Measurements from ENCODE around the gene KCNB1. TPM values are rescaled to one million over a fixed set of nuclear protein-coding genes. Genes with fewer than 3 reads are reported as not detected.

The KCNB1 gene
- total RNA-seq, 4 donors from 2014 or later: 1.9 to 5.6 (median 2.3) TPM

GRCh38 chr20:49482173-49482572 is 295 bp downstream of the KCNB1 start:
- Histone ChIP-seq H3K4me3 (peak overlapping the region in 1 of 4 donors; percentile 48), H3K36me3 (no peaks in the 10 kb centered on the region), H3K27me3 (peaks cover 69% of the 10 kb centered on the region), H3K27ac (peak overlapping the region in 1 of 4 donors; percentile 44), H3K9me3 (no peaks in the 10 kb centered on the region), H3K4me1 (peaks cover 2 to 15% (median 11%) of the 10 kb centered on the region in 4 donors)
- DNase-seq: no peak
- in situ Hi-C loops (cut with MboI; ENCODE audit: low pct_ligation_motif_present in 1 of 4, low pct_unique_long_range_greater_than_20kb in 1 of 4, low sequenced_read_pairs in 3 of 4): loop anchor here in 3 of 4 donors (10.0 kb wide), 2 partner anchors 97 to 147 kb away; no protein-coding TSS in a partner anchor
- TF ChIP-seq CTCF (IDR thresholded peaks at IDR 0.05): no peak
- TF ChIP-seq POLR2AphosphoS5 (IDR thresholded peaks at IDR 0.05): no peak
- TF ChIP-seq EP300 (IDR thresholded peaks at IDR 0.05; ENCODE audit: low read depth): no peak
- TF ChIP-seq POLR2A (IDR thresholded peaks at IDR 0.05): no peak
- intact Hi-C loops (cut with DNase I; ENCODE audit: low total_unique reads): loop anchor here (5.0 kb wide), 1 partner anchor 100 kb away; no protein-coding TSS in a partner anchor
- WGBS, 2 donors (ENCODE audit: low coverage in 1 of 2): 81% methylated on average over 38 of the region's 46 CpGs; no CpG with 5 or more reads in 1 of the 2 donors

GRCh38 chr20:49481116-49481515 is 1.4 kb downstream of the KCNB1 start:
- no peak overlapping the region for H3K27ac ChIP-seq
- in situ Hi-C loops (cut with MboI; ENCODE audit: low pct_ligation_motif_present in 1 of 4, low pct_unique_long_range_greater_than_20kb in 1 of 4, low sequenced_read_pairs in 3 of 4): loop anchor here in 3 of 4 donors (10.0 kb wide), 2 partner anchors 96 to 146 kb away; no protein-coding TSS in a partner anchor

GRCh38 chr20:49480236-49480635 is 2.2 kb downstream of the KCNB1 start:
- DNase-seq: no peak
- Histone ChIP-seq H3K4me1 (peaks cover 2 to 15% (median 11%) of the 10 kb centered on the region in 4 donors), H3K27ac (no peak overlapping the region), H3K9me3 (no peaks in the 10 kb centered on the region), H3K27me3 (peaks cover 56% of the 10 kb centered on the region), H3K4me3 (no peak overlapping the region), H3K36me3 (no peaks in the 10 kb centered on the region)
- in situ Hi-C loops (cut with MboI; ENCODE audit: low pct_ligation_motif_present in 1 of 4, low pct_unique_long_range_greater_than_20kb in 1 of 4, low sequenced_read_pairs in 3 of 4) (loop anchor here in 3 of 4 donors (10.0 kb wide), 2 partner anchors 95 to 145 kb away; no protein-coding TSS in a partner anchor), intact Hi-C loops (cut with DNase I; ENCODE audit: low total_unique reads) (loop anchor here (5.0 kb wide), 1 partner anchor 98 kb away; no protein-coding TSS in a partner anchor)
- 62% methylated on average over 3 of the region's 3 CpGs; no CpG with 5 or more reads in 1 of the 2 donors for WGBS, 2 donors (ENCODE audit: low coverage in 1 of 2)
- TF ChIP-seq EP300 (IDR thresholded peaks at IDR 0.05; ENCODE audit: low read depth) (no peak), POLR2AphosphoS5 (IDR thresholded peaks at IDR 0.05) (no peak), POLR2A (IDR thresholded peaks at IDR 0.05) (no peak), CTCF (IDR thresholded peaks at IDR 0.05) (no peak)

More at GRCh38 chr20:49481116-49481515, 1.4 kb downstream of the KCNB1 start:
- Histone ChIP-seq H3K27me3 (peaks cover 65% of the 10 kb centered on the region), H3K9me3 (no peaks in the 10 kb centered on the region), H3K36me3 (no peaks in the 10 kb centered on the region), H3K4me3 (no peak overlapping the region), H3K4me1 (peaks cover 2 to 15% (median 11%) of the 10 kb centered on the region in 4 donors)
- TF ChIP-seq POLR2AphosphoS5 (IDR thresholded peaks at IDR 0.05) (no peak), EP300 (IDR thresholded peaks at IDR 0.05; ENCODE audit: low read depth) (no peak), POLR2A (IDR thresholded peaks at IDR 0.05) (no peak), CTCF (IDR thresholded peaks at IDR 0.05) (no peak)
- intact Hi-C loops (cut with DNase I; ENCODE audit: low total_unique reads): loop anchor here (5.0 kb wide), 1 partner anchor 99 kb away; no protein-coding TSS in a partner anchor
- DNase-seq: no peak
- WGBS, 2 donors (ENCODE audit: low coverage in 1 of 2): 72 to 80% methylated on average over 1 to 3 of the region's 3 CpGs

GRCh38 chr20:49479785-49480184 is 2.7 kb downstream of the KCNB1 start:
- intact Hi-C loops (cut with DNase I; ENCODE audit: low total_unique reads): loop anchor here (5.0 kb wide), 1 partner anchor 97 kb away; no protein-coding TSS in a partner anchor

More at GRCh38 chr20:49479785-49480184, 2.7 kb downstream of the KCNB1 start:
- Histone ChIP-seq H3K27ac (no peak overlapping the region), H3K4me3 (no peak overlapping the region), H3K27me3 (peaks cover 52% of the 10 kb centered on the region), H3K9me3 (no peaks in the 10 kb centered on the region), H3K36me3 (no peaks in the 10 kb centered on the region), H3K4me1 (peaks cover 2 to 15% (median 11%) of the 10 kb centered on the region in 4 donors)
- in situ Hi-C loops (cut with MboI; ENCODE audit: low pct_ligation_motif_present in 1 of 4, low pct_unique_long_range_greater_than_20kb in 1 of 4, low sequenced_read_pairs in 3 of 4): loop anchor here in 3 of 4 donors (10.0 kb wide), 2 partner anchors 95 to 145 kb away; no protein-coding TSS in a partner anchor
- DNase-seq: no peak
- TF ChIP-seq POLR2AphosphoS5 (IDR thresholded peaks at IDR 0.05) (no peak), EP300 (IDR thresholded peaks at IDR 0.05; ENCODE audit: low read depth) (no peak), POLR2A (IDR thresholded peaks at IDR 0.05) (no peak)
- 48 to 65% methylated on average over 5 to 6 of the region's 6 CpGs for WGBS, 2 donors (ENCODE audit: low coverage in 1 of 2)

Data from transverse colon (tissue), 4 donors.